ENCODE results near the gene CEP41. TPM values are rescaled to one million over a fixed set of nuclear protein-coding genes. Genes with fewer than 3 reads are reported as not detected.

Gene CEP41
- total RNA-seq, 1 donor from 2014 or later, result 11.3 TPM

DNA sequence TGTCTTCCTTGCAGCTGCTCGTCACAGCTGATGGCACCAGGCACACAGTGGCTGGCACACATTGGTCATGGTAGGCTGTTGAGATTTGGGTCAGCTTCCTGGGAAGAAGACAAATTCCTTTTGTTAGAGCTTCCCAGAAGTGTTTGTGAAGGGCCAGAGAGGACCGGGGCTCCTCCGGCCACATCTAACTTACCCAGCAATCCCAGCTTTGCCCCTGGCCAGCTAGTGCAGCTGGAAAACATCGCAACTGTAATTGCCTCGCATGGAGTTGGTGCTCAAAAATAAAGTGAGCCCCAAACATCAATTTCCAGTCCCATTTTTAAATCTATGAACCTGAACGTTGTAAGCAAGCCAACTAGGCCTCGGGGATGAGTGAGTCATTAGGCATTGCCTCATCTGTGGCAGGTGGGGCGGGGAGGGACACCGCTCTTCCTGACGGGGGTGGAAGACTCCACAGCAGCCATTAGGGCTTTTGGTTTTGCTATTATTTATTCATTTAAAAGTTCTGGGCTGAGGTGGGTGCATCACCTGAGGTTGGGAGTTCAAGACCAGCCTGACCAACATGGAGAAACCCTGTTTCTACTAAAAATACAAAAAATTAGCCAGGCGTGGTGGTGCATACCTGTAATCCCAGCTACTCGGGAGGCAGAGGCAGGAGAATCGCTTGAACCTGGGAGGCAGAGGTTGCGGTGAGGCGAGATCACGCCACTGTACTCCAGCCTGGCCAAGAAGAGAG is 83.8 kb downstream of the CEP41 start:
- intact Hi-C loops (cut with DNase I), result no loop called here
- DNase-seq, result no peak
- TF ChIP-seq, protein P1, sequence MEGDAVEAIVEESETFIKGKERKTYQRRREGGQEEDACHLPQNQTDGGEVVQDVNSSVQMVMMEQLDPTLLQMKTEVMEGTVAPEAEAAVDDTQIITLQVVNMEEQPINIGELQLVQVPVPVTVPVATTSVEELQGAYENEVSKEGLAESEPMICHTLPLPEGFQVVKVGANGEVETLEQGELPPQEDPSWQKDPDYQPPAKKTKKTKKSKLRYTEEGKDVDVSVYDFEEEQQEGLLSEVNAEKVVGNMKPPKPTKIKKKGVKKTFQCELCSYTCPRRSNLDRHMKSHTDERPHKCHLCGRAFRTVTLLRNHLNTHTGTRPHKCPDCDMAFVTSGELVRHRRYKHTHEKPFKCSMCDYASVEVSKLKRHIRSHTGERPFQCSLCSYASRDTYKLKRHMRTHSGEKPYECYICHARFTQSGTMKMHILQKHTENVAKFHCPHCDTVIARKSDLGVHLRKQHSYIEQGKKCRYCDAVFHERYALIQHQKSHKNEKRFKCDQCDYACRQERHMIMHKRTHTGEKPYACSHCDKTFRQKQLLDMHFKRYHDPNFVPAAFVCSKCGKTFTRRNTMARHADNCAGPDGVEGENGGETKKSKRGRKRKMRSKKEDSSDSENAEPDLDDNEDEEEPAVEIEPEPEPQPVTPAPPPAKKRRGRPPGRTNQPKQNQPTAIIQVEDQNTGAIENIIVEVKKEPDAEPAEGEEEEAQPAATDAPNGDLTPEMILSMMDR (IDR thresholded peaks at IDR 0.05), result no peak

DNA sequence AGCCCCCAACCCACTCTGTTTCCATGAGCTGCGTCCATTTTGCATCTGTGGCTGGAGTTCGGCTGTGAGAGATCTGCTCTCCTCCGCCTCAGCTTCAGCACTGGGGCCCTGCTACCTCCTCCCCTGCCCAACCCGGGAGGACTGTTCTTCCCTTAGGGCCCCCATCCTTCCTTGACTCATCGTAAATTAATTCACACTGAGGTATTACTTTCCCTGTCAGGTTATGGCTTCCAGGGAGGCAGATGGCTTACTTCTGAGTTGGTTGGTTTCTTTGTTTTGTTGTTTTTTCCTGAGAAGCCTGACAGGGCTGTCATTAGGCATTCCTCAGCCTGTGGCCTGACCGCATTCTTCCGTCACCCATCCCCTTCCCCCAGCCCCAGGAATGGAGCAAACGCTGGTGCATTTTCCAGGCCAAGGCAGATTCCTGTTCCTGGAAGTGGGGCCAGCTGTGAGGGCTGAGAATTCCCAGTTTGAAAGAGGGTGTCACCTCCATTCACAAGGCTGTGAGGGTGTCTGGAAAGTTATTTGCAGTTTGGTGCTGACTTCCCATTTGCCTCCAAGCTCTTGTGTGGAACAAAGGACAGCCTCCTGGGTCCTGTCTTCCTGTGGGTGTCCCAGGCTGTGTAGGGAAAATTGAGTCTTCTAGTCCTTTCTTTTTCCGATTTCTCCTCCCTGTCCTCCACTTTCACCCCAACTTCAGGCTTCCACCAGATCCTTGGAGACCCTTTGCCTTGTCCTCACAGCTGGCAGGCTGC is 84.5 kb downstream of the CEP41 start:
- H3K4me3 ChIP-seq, result no peak overlapping the region
- H3K27me3 ChIP-seq, result no peaks in the 10 kb centered on the region
- peak; percentile 70 for ATAC-seq
- DNase-seq, result no peak
- peak overlapping the region; percentile 75 for H3K27ac ChIP-seq
- peaks cover 19% of the 10 kb centered on the region for H3K4me1 ChIP-seq
- intact Hi-C loops (cut with DNase I), result no loop called here
- H3K9me3 ChIP-seq, result peaks cover 3% of the 10 kb centered on the region
- no peaks in the 10 kb centered on the region for H3K36me3 ChIP-seq
- TF ChIP-seq, protein P1 (IDR thresholded peaks at IDR 0.05), result no peak

More for the DNA sequence above, 83.8 kb downstream of the CEP41 start:
- H3K9me3 ChIP-seq, result peaks cover 3% of the 10 kb centered on the region
- ATAC-seq, result peak; percentile 12
- no peak overlapping the region for H3K4me3 ChIP-seq
- H3K27me3 ChIP-seq, result no peaks in the 10 kb centered on the region
- H3K27ac ChIP-seq, result peak overlapping the region; percentile 65
- H3K36me3 ChIP-seq, result no peaks in the 10 kb centered on the region
- H3K4me1 ChIP-seq, result peaks cover 19% of the 10 kb centered on the region

DNA sequence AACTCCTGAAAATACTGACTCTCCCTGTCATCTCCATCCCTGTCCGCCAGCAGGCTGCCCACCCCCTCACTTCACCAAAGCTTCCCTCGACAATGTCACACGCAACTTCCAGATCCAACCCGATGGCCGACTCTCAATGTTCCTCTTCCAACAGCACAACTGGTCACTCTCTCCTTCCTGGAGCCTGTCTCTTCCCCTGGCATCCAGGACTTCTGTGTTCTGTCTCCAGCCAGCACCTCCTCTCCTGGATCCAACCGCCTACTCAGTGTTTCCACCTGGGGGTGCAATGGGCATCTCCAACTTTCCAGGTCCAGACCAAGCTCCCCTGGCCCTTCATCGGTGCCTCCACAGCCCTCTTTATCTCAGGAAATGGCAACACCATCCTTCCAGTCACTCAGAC is 87.6 kb downstream of the CEP41 start:
- no peak for DNase-seq
- Histone ChIP-seq H3K36me3 (no peaks in the 10 kb centered on the region), H3K27ac (peak overlapping the region; percentile 42), H3K4me1 (peaks cover 19% of the 10 kb centered on the region), H3K4me3 (no peak overlapping the region), H3K27me3 (no peaks in the 10 kb centered on the region), H3K9me3 (no peaks in the 10 kb centered on the region)
- no peak for ATAC-seq
- TF ChIP-seq, protein P1 (IDR thresholded peaks at IDR 0.05), result no peak
- intact Hi-C loops (cut with DNase I), result no loop called here

DNA sequence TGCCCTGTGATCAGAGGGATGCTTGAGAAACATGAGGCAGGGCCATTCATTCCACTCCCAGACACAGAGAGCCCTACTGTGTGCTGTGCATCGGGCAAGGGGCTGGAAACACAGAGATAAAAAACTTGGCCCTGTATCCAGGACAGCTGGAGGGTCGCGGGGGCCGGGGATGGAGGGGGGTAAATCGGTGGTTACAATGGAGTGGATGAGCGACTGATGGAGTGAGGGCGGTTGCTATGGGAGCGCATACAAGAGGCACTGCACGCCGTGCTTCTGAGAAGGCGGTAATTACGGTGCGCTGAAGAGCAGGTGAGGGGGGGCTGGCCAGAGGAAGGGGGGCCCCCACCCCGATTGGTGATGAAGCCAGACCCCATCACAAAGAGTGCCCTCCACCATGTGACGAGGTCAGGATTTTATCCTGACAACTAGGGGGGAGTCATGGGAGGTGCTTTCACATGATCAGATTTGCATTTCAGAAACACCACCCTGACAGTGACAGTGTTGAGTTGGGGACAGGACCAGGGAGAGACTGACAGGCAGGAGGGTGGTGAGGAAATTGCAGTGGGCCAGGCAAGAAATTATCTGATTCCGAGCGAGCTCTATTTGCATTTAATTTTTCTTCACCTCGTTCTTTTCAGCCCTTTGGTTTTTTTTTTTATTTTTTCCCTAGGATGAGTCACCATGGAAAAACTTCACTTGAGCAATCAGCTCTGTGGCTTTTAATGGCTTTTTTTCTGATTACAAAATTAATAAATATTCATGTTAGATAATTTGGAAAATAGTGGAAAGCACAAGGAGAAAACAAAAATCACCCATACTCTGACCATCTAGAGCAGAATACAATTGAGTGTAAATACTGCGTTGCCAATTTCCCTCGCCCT is 88.4 kb downstream of the CEP41 start:
- Histone ChIP-seq H3K9me3 (no peaks in the 10 kb centered on the region), H3K36me3 (no peaks in the 10 kb centered on the region), H3K27ac (peak overlapping the region; percentile 69), H3K4me3 (no peak overlapping the region), H3K27me3 (no peaks in the 10 kb centered on the region), H3K4me1 (peaks cover 16% of the 10 kb centered on the region)
- TF ChIP-seq, protein P1 (IDR thresholded peaks at IDR 0.05), result no peak
- no peak for DNase-seq
- no peak for ATAC-seq
- intact Hi-C loops (cut with DNase I), result no loop called here

DNA sequence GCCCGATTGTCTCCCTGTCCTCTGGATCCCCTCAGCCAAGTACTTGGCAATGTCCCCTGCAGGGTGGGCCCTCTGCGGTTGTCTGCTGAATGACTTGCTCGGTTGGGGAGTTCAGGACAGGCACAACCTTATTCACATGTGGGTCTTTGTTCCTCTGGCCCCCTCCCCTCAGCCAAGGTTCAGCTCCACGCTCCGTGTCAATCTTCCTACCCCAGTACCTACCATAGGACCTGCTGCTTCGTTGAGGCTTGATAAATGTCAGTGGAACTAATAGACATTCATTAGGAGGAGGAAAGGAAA is 89.1 kb downstream of the CEP41 start:
- H3K4me1 ChIP-seq, result peaks cover 9% of the 10 kb centered on the region
- TF ChIP-seq, protein P1 (IDR thresholded peaks at IDR 0.05), result no peak
- peak overlapping the region; percentile 69 for H3K27ac ChIP-seq
- H3K4me3 ChIP-seq, result no peak overlapping the region
- no peak for DNase-seq
- intact Hi-C loops (cut with DNase I), result no loop called here
- ATAC-seq, result no peak
- no peaks in the 10 kb centered on the region for H3K27me3 ChIP-seq
- no peaks in the 10 kb centered on the region for H3K9me3 ChIP-seq
- H3K36me3 ChIP-seq, result no peaks in the 10 kb centered on the region
